WI38 (cell line): Measurements from ENCODE around the gene UNKL.

ENCODE experiments used
- H3K4me3 ChIP-seq: 2 replicates; pipeline ENCODE4 v1.5.1; 2011; ENCODE audit warnings: low read depth, mild to moderate bottlenecking, control low read depth, low read length
- CTCF ChIP-seq: IDR thresholded peaks from 2 replicates; pipeline ENCODE4 v1.5.1; 2012; ENCODE audit warnings: low read depth, mild to moderate bottlenecking, control low read depth, low read length

Gene UNKL

GRCh38 chr16:1407753-1408152, 6.8 kb downstream of the UNKL start:
- H3K4me3 ChIP-seq, result no peak overlapping the region
- no peak for TF ChIP-seq CTCF

- H3K4me3 ChIP-seq, result no peak overlapping the region
- no peak for TF ChIP-seq CTCF
Observed at GRCh38 chr16:1403733-1404132, 10.8 kb downstream of the UNKL start.

GRCh38 chr16:1403036-1403435, 11.5 kb downstream of the UNKL start:
- no peak for TF ChIP-seq CTCF
- no peak overlapping the region for H3K4me3 ChIP-seq

- no peak overlapping the region for H3K4me3 ChIP-seq
- no peak for TF ChIP-seq CTCF
Observed at GRCh38 chr16:1401758-1402154, 12.7 kb downstream of the UNKL start.

- no peak for TF ChIP-seq CTCF
- H3K4me3 ChIP-seq, result no peak overlapping the region
Observed at GRCh38 chr16:1401061-1401757, 13.3 kb downstream of the UNKL start.

- TF ChIP-seq CTCF, result no peak
Observed at GRCh38 chr16:1398826-1399581, 15.5 kb downstream of the UNKL start.

GRCh38 chr16:1398351-1398750, 16.2 kb downstream of the UNKL start:
- no peak overlapping the region for H3K4me3 ChIP-seq
- TF ChIP-seq CTCF, result no peak

More at GRCh38 chr16:1398826-1399581, 15.5 kb downstream of the UNKL start:
- no peak overlapping the region for H3K4me3 ChIP-seq
